Measurements from ENCODE around the gene ELMOD1. TPM values are rescaled to one million over a fixed set of nuclear protein-coding genes. Genes with fewer than 3 reads are reported as not detected.
A peak's percentile ranks its signal among the peaks of the same experiment; 100 is the strongest.

Gene ELMOD1
- total and polyA plus RNA-seq, 2 of the 4 experiments (the other 2 are of a cell fraction) = 0.18 to 0.29 TPM

DNA sequence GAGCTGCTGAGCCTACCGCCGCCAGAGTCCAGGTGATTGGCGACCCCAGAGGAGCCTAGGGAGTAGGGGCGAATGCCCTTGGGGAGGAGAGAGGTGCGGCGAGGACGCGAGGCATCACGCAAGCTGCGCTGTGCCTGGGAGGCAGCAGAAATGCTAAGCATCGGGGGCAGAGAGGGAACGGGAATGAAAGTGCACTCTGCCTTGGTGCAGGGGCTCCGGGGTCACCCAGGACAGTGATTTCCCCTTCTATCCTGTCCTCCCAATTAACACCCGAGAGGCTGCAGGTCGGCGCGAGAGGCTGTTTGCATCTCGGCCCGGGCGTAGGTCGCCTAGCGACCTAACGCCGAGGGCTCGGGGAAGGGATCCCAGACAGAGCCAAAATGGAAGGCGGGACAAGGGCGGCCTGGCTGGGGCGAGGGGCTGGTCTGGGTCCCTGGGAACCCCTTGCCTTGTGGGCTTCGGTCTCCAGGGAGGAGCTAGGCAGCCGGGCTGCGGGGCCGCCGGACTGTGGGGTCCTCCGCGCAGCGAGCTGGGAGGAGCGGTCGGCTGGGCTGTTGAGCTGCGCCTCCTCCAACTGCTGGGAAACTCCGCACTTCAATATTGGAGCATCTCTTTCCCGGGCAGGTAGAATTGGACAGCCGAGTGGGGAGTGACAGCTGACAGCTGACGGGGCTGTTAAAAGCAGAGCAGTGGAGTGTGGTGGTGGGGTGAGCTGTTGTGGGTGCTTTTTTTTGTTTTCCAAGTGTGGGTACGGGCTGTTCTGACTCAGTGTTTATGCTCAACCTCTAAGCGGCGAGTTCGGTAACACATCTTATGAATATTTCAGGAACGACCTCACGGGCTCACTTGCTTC is 657 bp downstream of the ELMOD1 start (continued):
- no peak for TF ChIP-seq MAZ (IDR thresholded peaks at IDR 0.05; ENCODE audit: borderline replicate concordance, low read depth, low read length)

DNA sequence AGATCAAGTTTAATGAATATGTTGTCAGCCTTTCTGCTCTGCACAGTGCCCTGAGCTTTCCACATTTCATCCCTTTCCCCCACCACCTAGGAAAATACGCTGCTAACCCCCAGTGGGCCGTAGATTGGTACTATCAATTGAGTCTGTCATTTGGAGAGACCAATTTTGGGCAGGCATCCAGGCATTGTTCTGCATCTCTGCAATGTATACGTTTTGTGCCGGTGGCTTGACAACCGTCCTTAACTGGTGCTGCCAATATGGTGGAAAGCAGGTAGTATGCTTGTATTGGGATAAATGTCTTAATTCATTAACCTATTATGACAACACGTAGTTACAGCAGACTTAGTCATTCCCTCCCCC is 1.3 kb downstream of the ELMOD1 start:
- DNase-seq = no peak
- H2BK20ac ChIP-seq (ENCODE audit: low read depth, low read length) = no peak overlapping the region
- ChIA-PET CTCF (no interaction called here), POLR2A (ENCODE audit: unreplicated experiment) (no interaction called here)
- H3K4ac ChIP-seq (ENCODE audit: low read depth, low read length) = no peak overlapping the region
- dilution Hi-C loops (cut with HindIII; ENCODE audit: low sequenced_read_pairs, unreplicated experiment) (no loop called here), intact Hi-C loops (cut with micrococcal nuclease) (no loop called here), in situ Hi-C loops (cut with MboI; ENCODE audit: low sequenced_read_pairs) (loop anchor here (25.0 kb wide), 1 partner anchor 1070 kb away; the partner anchor contains the start of gene DDX10)
- no peak overlapping the region for H2BK15ac ChIP-seq (ENCODE audit: low read depth, low read length)
- H3K23ac ChIP-seq (ENCODE audit: low read depth, low read length) = no peak overlapping the region
- no peak overlapping the region for H3K27ac ChIP-seq (ENCODE audit: insufficient read depth, low read length)
- H4K91ac ChIP-seq (ENCODE audit: insufficient read depth, low read depth, low read length) = no peak overlapping the region
- no peaks in the 10 kb centered on the region; the same call in 1 of the 2 replicates for H3K9me3 ChIP-seq (ENCODE audit: control insufficient read depth, insufficient read depth, low read length)
- H2BK120ac ChIP-seq (ENCODE audit: low read depth, low read length) = no peak overlapping the region
- H3K9ac ChIP-seq (ENCODE audit: low read depth, low read length) = no peak overlapping the region
- H3K18ac ChIP-seq (ENCODE audit: low read depth, low read length) = no peak overlapping the region
- peaks cover 37% of the 10 kb centered on the region for H3K27me3 ChIP-seq (ENCODE audit: control insufficient read depth, insufficient read depth, low read length)
- no peak overlapping the region for H2AFZ ChIP-seq (replicated peaks; ENCODE audit: low read length, poor library complexity)
- H3K56ac ChIP-seq (ENCODE audit: extremely low read depth, insufficient read depth, low read length) = no peak overlapping the region
- no peak overlapping the region for H3K14ac ChIP-seq (replicated peaks; ENCODE audit: low read depth, low read length)
- H2AK5ac ChIP-seq (ENCODE audit: low read depth, low read length) = no peak overlapping the region
- no peak overlapping the region for H2BK5ac ChIP-seq (ENCODE audit: low read depth, low read length, poor library complexity, severe bottlenecking)
- H3K9me1 ChIP-seq (ENCODE audit: insufficient read depth, low read length) = no peaks in the 10 kb centered on the region
- peak overlapping the region; percentile 11; the same call in 1 of the 2 replicates for H3K4me2 ChIP-seq (ENCODE audit: low read depth, low read length)
- no peak overlapping the region for H2AK9ac ChIP-seq (replicated peaks; ENCODE audit: low read depth, low read length, poor library complexity)
- no CpG with 5 or more reads among the region's 6 CpGs for WGBS, 2 experiments (ENCODE audit: extremely low coverage in 2 of 2, insufficient read length in 1 of 2)
- H3K36me3 ChIP-seq (ENCODE audit: control insufficient read depth, insufficient read depth, low read length) = no peaks in the 10 kb centered on the region
- H3K4me1 ChIP-seq (ENCODE audit: control insufficient read depth, insufficient read depth, low read length) = peaks cover 6% of the 10 kb centered on the region
- no peaks in the 10 kb centered on the region for H3K79me1 ChIP-seq (ENCODE audit: low read depth in 1 of 2, low read length in 2 of 2)
- no peak for TF ChIP-seq MAFK (IDR thresholded peaks at IDR 0.05; ENCODE audit: low read depth, low read length)
- TF ChIP-seq RCOR1 (IDR thresholded peaks at IDR 0.05; ENCODE audit: insufficient replicate concordance, low read length) = no peak
- TF ChIP-seq, protein P1, sequence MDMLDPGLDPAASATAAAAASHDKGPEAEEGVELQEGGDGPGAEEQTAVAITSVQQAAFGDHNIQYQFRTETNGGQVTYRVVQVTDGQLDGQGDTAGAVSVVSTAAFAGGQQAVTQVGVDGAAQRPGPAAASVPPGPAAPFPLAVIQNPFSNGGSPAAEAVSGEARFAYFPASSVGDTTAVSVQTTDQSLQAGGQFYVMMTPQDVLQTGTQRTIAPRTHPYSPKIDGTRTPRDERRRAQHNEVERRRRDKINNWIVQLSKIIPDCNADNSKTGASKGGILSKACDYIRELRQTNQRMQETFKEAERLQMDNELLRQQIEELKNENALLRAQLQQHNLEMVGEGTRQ (IDR thresholded peaks at IDR 0.05; ENCODE audit: low read depth, low read length) = no peak
- no peak for TF ChIP-seq CHD1 (IDR thresholded peaks at IDR 0.05; ENCODE audit: low read depth, low read length)
- TF ChIP-seq SMC3 (IDR thresholded peaks at IDR 0.05; ENCODE audit: low read depth, low read length) = no peak
- TF ChIP-seq CEBPB (IDR thresholded peaks at IDR 0.05; ENCODE audit: low read depth, low read length) = no peak
- no peak for TF ChIP-seq FOS (IDR thresholded peaks at IDR 0.05; ENCODE audit: low read depth, low read length)
- TF ChIP-seq, protein P2, sequence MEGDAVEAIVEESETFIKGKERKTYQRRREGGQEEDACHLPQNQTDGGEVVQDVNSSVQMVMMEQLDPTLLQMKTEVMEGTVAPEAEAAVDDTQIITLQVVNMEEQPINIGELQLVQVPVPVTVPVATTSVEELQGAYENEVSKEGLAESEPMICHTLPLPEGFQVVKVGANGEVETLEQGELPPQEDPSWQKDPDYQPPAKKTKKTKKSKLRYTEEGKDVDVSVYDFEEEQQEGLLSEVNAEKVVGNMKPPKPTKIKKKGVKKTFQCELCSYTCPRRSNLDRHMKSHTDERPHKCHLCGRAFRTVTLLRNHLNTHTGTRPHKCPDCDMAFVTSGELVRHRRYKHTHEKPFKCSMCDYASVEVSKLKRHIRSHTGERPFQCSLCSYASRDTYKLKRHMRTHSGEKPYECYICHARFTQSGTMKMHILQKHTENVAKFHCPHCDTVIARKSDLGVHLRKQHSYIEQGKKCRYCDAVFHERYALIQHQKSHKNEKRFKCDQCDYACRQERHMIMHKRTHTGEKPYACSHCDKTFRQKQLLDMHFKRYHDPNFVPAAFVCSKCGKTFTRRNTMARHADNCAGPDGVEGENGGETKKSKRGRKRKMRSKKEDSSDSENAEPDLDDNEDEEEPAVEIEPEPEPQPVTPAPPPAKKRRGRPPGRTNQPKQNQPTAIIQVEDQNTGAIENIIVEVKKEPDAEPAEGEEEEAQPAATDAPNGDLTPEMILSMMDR (conservative IDR thresholded peaks at IDR 0.05; ENCODE audit: low read depth, low read length) = no peak
- no peak for TF ChIP-seq RAD21 (IDR thresholded peaks at IDR 0.05; ENCODE audit: low read length)
- TF ChIP-seq MXI1 (IDR thresholded peaks at IDR 0.05; ENCODE audit: borderline replicate concordance, low read depth, low read length) = no peak
- TF ChIP-seq MAZ (IDR thresholded peaks at IDR 0.05; ENCODE audit: borderline replicate concordance, low read depth, low read length) = no peak
- no peak for TF ChIP-seq POLR2A (IDR thresholded peaks at IDR 0.05; ENCODE audit: low read depth, low read length)
- no peak for TF ChIP-seq NFE2L2 (IDR thresholded peaks at IDR 0.05; ENCODE audit: low read depth, low read length)
- no peaks in the 10 kb centered on the region for H4K20me1 ChIP-seq (ENCODE audit: insufficient read depth, low read length)
- H4K8ac ChIP-seq (ENCODE audit: low read depth in 2 of 2, low read length in 2 of 2) = no peak overlapping the region
- BruUV-seq (replicated peaks) = no TSS peak
- ATAC-seq (ENCODE audit: low read depth) = no peak
- H3K4me3 ChIP-seq (ENCODE audit: insufficient read depth, low read depth, low read length) = no peak overlapping the region
- no peak overlapping the region for H4K5ac ChIP-seq (ENCODE audit: low read depth, low read length)
